Inflammatory macrophage treated with lipopolysaccharide for 1 hour (primary cell): ENCODE measurements around the gene CHST12.
"Not testable (repeated sequence)": the region's sequence is repeated elsewhere in the genome, so short reads cannot be mapped to it uniquely, and the experiment has no call there.

Experiments used
- DNase-seq, 2 donors: peaks; one replicate each; pipeline ENCODE4 v3.0.0-alpha.2; 2020 to 2022

The CHST12 gene

GRCh38 chr7:2403014-2403717 lies at the start of gene CHST12:
Gene CHST12, plus strand, starts transcription at chr7:2403611. Its CDS starts 29,029 bp downstream, at chr7:2432640.
- DNase-seq, result peak; percentile 87 to 95

- peak; percentile 75 to 86 for DNase-seq
Measured at GRCh38 chr7:2353936-2354185, 49.5 kb upstream of the CHST12 start.

GRCh38 chr7:2354186-2354938 lies 49.0 kb upstream of the CHST12 start, which contains the start of gene EIF3B:
Gene EIF3B, plus strand, starts transcription at chr7:2354827. Its CDS starts 95 bp downstream, at chr7:2354922.
- peak; percentile 80 to 96 for DNase-seq

DNA sequence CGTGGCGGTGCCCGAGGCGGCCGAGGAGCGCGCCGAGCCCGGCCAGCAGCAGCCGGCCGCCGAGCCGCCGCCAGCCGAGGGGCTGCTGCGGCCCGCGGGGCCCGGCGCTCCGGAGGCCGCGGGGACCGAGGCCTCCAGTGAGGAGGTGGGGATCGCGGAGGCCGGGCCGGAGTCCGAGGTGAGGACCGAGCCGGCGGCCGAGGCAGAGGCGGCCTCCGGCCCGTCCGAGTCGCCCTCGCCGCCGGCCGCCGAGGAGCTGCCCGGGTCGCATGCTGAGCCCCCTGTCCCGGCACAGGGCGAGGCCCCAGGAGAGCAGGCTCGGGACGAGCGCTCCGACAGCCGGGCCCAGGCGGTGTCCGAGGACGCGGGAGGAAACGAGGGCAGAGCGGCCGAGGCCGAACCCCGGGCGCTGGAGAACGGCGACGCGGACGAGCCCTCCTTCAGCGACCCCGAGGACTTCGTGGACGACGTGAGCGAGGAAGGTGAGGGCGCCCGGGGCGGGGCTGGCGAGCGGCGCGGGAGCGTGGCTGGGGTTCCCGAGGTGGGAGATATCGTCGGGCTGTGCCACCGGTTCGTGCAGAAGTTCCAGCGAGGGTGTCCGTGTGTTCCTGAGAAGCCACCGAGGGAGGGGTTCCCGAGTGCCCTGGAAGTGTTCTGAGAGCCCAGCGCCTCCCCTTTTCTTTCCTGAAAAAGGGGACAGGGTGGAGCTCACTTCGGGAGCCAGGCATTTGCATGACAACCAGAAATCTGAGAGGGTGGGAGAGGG lies 48.3 kb upstream of the CHST12 start:
- no peak for DNase-seq

DNA sequence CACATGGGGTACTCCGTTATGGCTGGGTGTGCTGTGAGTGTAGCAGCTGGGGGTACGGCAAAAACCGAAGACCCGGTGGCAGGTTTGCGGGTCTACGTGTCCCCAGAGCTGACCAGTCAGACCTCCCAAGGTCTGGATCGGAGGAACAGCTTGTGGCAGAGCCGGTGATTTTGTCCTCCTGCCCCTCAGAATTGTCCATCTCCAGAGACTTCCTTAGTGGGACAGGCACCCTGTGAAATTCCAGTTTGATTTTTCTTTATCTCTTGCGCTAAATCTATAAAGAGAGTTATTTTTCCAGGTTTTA lies 47.8 kb upstream of the CHST12 start:
- DNase-seq, result no peak

- DNase-seq, result no peak
Measured at GRCh38 chr7:2357165-2357564, 46.2 kb upstream of the CHST12 start.

DNA sequence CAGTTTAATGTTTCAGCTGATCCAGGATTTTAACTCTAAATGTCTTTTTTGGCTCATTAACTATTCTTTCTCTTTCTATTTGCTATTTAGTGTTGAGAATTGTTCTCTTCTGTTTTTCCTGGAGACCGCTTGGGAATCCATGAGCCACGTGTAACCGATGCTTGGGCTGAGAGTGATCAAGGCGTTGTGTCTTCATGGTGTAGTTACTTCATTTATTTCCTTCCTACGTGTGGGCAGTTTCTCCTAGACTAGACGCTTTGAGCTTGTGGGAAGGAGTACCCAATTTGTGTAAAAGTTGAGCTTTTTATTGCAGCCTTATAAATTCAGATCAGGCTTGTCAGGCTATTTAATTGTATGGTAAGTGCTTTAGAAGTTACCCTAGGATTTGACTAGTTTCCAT lies 45.8 kb upstream of the CHST12 start:
- peak; percentile 57 to 74 for DNase-seq

- no peak for DNase-seq
Measured at GRCh38 chr7:2358968-2359527, 44.4 kb upstream of the CHST12 start.

DNA sequence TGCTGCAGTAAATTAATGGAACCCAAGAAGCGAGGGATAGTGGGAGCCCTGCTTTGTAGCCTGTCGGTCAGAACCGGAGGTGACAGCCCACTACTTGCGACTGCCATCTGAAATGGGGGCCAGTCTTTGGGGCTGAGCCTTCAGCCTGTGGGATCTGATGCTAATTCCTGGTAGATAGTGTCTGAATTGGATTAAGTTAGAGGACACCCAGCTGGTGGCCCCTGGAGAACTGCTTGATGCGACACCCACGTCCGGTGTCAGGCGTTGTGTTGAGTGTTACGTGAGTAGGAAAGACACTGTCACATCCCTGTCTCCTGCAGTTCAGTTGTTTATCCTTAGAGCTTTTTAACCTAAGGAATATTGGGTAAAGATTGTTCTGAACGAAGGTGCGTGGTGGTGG lies 43.8 kb upstream of the CHST12 start:
- DNase-seq, result no peak

GRCh38 chr7:2360796-2361195 lies 42.6 kb upstream of the CHST12 start:
- no peak for DNase-seq

GRCh38 chr7:2362385-2363088 lies 40.9 kb upstream of the CHST12 start:
- no peak for DNase-seq

DNA sequence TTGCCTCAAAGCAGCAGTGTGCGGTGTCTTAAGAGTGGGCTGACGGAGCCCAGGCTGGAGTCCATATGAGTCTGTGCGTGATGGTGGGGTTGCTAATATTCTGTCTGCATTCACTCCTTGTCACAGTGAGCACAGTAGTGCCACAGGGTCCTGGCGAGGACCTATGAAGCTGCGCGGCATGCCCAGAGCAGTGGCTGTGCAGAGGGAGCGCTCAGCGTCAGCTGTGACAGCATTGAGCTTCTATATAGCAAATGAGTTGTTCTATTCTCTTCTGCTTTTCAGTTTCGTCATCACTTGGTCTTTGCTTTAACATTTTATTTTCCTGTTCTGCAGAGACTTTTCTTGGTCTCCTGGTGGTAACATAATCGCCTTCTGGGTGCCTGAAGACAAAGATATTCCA lies 34.3 kb upstream of the CHST12 start:
- DNase-seq, result no peak

DNA sequence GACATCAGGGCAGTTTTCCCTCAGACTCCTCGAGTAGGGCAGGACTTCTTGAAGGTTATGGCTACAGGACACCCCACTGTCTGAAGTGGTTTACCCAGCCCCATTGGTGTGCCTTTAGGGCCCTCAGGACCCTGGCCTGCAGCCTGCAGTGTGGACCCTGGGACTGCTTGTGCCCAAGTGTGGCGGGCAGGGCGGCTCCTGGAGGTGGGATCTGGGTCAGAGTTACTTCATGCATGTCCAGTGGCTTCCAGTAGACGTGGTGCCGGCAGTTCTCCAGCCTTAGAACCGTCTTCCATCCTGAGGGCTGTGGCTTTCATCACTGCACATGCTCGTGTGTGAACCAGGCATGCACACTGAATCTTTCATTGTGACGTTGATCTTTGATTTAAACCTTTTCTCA lies 32.1 kb upstream of the CHST12 start:
- no peak for DNase-seq

DNA sequence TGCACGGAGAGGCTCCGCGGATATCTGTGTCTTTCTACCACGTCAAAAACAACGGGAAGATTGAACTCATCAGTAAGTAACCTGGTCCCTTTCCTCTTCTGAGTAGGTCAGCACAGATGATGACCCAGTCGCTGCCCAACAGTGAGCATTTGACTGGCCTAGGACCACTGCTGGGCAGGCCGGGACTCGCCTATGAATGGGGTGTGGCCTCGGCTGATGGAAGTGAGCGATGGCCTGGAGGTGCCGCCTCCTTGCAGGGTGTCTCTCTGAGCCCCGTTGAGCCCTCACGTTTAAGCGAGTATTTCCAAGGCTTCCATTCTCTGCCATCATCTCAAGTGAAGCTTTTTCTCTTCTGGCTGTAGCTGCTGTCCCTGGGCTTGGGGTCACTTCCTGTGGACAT lies 30.7 kb upstream of the CHST12 start:
- DNase-seq, result no peak

- DNase-seq, result no peak
Measured at GRCh38 chr7:2373124-2373556, 30.3 kb upstream of the CHST12 start.

GRCh38 chr7:2373646-2374045 lies 29.8 kb upstream of the CHST12 start:
- no peak for DNase-seq

DNA sequence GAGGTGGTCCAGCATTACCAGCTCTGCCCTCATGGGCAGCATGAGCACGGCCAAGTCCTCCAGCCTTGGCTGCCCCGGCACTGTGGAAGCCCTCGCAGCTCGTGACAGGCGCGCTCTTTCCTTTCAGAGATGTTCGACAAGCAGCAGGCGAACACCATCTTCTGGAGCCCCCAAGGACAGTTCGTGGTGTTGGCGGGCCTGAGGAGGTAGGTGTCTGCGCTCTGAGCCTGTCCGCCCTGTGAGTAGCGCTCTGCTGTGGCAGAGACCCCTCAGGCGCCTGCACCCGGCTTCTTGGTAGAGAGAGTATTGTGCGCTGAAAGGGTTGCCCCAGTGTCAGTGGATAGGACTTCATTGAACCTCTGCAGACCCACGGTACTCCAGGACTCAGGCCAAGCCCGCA lies 29.0 kb upstream of the CHST12 start:
- DNase-seq, result no peak

GRCh38 chr7:2374830-2375728 lies 28.3 kb upstream of the CHST12 start:
- DNase-seq, result no peak

- no peak for DNase-seq
Measured at GRCh38 chr7:2376351-2377154, 26.9 kb upstream of the CHST12 start.

DNA sequence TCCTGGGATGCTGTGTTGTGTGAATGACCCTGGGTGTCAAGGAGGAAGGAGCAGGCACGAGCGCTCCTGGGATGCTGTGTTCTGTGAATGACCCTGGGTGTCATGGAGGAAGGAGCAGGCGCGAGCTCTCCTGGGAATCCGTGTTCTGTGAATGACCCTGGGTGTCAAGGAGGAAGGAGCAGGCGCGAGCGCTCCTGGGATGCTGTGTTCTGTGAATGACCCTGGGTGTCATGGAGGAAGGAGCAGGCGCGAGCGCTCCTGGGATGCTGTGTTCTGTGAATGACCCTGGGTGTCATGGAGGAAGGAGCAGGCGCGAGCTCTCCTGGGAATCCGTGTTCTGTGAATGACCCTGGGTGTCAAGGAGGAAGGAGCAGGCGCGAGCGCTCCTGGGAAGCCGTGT lies 25.9 kb upstream of the CHST12 start:
- DNase-seq, result not testable (repeated sequence)

GRCh38 chr7:2378125-2378524 lies 25.3 kb upstream of the CHST12 start:
- not testable (repeated sequence) for DNase-seq
